HepG2 (cell line): Measurements from ENCODE around the gene FLYWCH1. TPM values are rescaled to one million over a fixed set of nuclear protein-coding genes. Genes with fewer than 3 reads are reported as not detected.

Experiments used
- ATF7 ChIP-seq, 2 experiments: fragments of 450-650 bp in 1 of 2; sonication (generic) in 1 of 2; formaldehyde crosslinking in 1 of 2; IDR thresholded peaks; 2 replicates each; pipeline versions ENCODE4 v1.4.0 to v1.6.1; 2016 to 2020; ENCODE audit warnings: antibody characterized with exemption in 1 of 2, mild to moderate bottlenecking in 1 of 2, missing genetic modification reagents in 1 of 2
- CBX2 ChIP-seq, 2 experiments: fragments of 200-600 bp in 1 of 2; sonication (generic); formaldehyde crosslinking in 1 of 2; IDR thresholded peaks; 2 replicates each; pipeline versions ENCODE4 v1.7.0 to v1.8.1; 2018 to 2022; ENCODE audit warnings: low read depth in 2 of 2, low read length in 1 of 2, mild to moderate bottlenecking in 1 of 2, missing genetic modification reagents in 1 of 2
- FLYWCH1 ChIP-seq: sonication (generic); formaldehyde crosslinking; IDR thresholded peaks from 2 replicates; pipeline ENCODE4 v1.8.1; 2023; ENCODE audit warnings: mild to moderate bottlenecking, missing genetic modification reagents
- GATA4 ChIP-seq: sonication (generic); IDR thresholded peaks from 2 replicates; pipeline ENCODE4 v1.6.1; 2016; ENCODE audit warnings: antibody characterized with exemption, low read depth, borderline replicate concordance
- POLR2AphosphoS5 ChIP-seq: IDR thresholded peaks from 2 replicates; pipeline ENCODE4 v1.6.1; 2012; ENCODE audit warnings: low read depth, low read length
- SKI ChIP-seq: fragments of 450-650 bp; IDR thresholded peaks from one replicate; pipeline ENCODE4 v1.6.1; 2018; ENCODE audit warnings: mild to moderate bottlenecking; ENCODE audit not compliant: partially characterized antibody
- SMARCC2 ChIP-seq: fragments of 450-650 bp; IDR thresholded peaks from 2 replicates; pipeline ENCODE4 v1.6.1; 2017; ENCODE audit warnings: antibody characterized with exemption, mild to moderate bottlenecking
- ZFX ChIP-seq: sonication (generic); formaldehyde crosslinking; IDR thresholded peaks from 2 replicates; pipeline ENCODE4 v1.4.0; 2020; ENCODE audit warnings: mild to moderate bottlenecking, low read depth, missing genetic modification reagents, moderate library complexity
- ZKSCAN8 ChIP-seq: IDR thresholded peaks from 2 replicates; pipeline ENCODE4 v1.6.1; 2016; ENCODE audit warnings: borderline replicate concordance, missing genetic modification reagents, missing compliant biosample characterization
- ZNF121 ChIP-seq: sonication (generic); formaldehyde crosslinking; IDR thresholded peaks from 2 replicates; pipeline ENCODE4 v1.5.0; 2020; ENCODE audit warnings: mild to moderate bottlenecking, missing genetic modification reagents
- ZNF143 ChIP-seq: sonication (generic); formaldehyde crosslinking; IDR thresholded peaks from 2 replicates; pipeline ENCODE4 v1.4.0; 2020; ENCODE audit warnings: missing genetic modification reagents
- polyA plus RNA-seq, 8 experiments: library from polyadenylated mRNA; depleted of rRNA in 3 of 8; stranded (reverse) in 7 of 8; unstranded in 1 of 8; fragments of >200 nt; fragmentation: Illumina TruSeq in 4 of 8; extraction: Trizol in 4 of 8; gene quantifications; 2 replicates each; pipeline versions ENCODE4 v1.2.1 to v1.2.3, GENCODE V29; 2011 to 2016; ENCODE audit warnings: low read depth in 4 of 8, missing spikeins in 1 of 8, mixed read lengths in 1 of 8; ENCODE audit not compliant: insufficient read depth in 1 of 8
- total RNA-seq, 5 experiments: library from RNA; depleted of rRNA; stranded (reverse); fragments of >200 nt; fragmentation: Illumina TruSeq; extraction: Trizol; gene quantifications; 2 replicates each; pipeline ENCODE4 v1.2.3, GENCODE V29; 2016; ENCODE audit warnings: low read depth in 1 of 5
- TF ChIP-seq, protein P1 (sequence below): sonication (generic); formaldehyde crosslinking; IDR thresholded peaks from 2 replicates; pipeline ENCODE4 v1.4.0; 2020; ENCODE audit warnings: missing genetic modification reagents, borderline replicate concordance
- TF ChIP-seq, protein P2 (sequence below): sonication (generic); formaldehyde crosslinking; IDR thresholded peaks from 2 replicates; pipeline ENCODE4 v1.4.0; 2020; ENCODE audit warnings: mild to moderate bottlenecking, missing genetic modification reagents
- TF ChIP-seq, protein P3 (sequence below): sonication (generic); formaldehyde crosslinking; IDR thresholded peaks from 2 replicates; pipeline ENCODE4 v1.4.0; 2020; ENCODE audit warnings: mild to moderate bottlenecking, missing genetic modification reagents
- TF ChIP-seq, protein P4 (sequence below): sonication (generic); formaldehyde crosslinking; IDR thresholded peaks from 2 replicates; pipeline ENCODE4 v1.4.0; 2020; ENCODE audit warnings: missing genetic modification reagents; ENCODE audit errors: not compliant biosample characterization
- TF ChIP-seq, protein P5 (sequence below): sonication (generic); formaldehyde crosslinking; IDR thresholded peaks from 2 replicates; pipeline ENCODE4 v1.4.0; 2020; ENCODE audit warnings: missing genetic modification reagents
- TF ChIP-seq, protein P6 (sequence below): IDR thresholded peaks from 2 replicates; pipeline ENCODE4 v1.6.1; 2016; ENCODE audit warnings: low read depth, control low read depth

The FLYWCH1 gene
- total and polyA plus RNA-seq, 2 of the 13 experiments (the other 11 are each of a cell fraction or from before 2014, with no cell fraction given) = 7.3 to 12.4 TPM

DNA sequence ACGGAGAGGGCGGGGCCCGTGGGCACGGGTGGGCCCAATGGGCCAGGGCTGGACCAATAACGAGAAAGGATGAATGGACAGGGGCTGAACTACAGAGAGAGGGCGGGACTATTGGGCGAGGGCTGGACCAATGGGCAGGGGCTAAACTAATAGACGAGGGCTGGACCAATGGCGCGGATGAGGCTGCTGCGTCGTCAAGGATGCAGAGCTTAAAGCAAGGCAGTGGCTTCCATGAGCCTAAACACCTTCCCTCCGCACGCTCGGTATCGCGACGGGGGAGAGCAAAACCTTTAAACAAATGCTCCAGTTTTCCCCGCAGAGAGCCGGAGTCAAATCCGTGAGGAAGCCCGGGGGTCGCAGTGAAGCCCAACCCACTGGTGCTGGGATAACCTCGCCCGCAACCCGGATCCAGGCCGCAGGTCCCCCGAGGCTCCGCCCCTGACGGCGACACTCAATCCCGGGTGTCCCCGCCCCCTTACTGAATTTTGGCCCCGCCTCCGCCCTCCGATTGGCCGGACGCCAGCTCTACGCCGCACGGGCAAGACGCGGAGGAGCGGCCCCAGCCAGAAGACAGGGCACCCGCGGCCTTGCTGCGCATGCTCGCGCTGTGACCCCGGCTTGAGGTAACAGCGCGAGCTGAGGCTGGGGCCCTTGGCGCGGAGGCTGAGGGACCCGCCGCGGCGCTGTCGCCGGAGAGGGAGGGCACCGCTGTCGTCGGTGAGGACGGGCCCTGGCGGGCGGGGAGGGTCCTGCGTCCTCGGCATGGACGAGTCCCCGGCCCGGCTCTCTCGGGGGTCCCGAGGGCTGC, 28.9 kb upstream of the FLYWCH1 start, which contains the start of gene FLYWCH2 (continued):
- TF ChIP-seq, protein P1, sequence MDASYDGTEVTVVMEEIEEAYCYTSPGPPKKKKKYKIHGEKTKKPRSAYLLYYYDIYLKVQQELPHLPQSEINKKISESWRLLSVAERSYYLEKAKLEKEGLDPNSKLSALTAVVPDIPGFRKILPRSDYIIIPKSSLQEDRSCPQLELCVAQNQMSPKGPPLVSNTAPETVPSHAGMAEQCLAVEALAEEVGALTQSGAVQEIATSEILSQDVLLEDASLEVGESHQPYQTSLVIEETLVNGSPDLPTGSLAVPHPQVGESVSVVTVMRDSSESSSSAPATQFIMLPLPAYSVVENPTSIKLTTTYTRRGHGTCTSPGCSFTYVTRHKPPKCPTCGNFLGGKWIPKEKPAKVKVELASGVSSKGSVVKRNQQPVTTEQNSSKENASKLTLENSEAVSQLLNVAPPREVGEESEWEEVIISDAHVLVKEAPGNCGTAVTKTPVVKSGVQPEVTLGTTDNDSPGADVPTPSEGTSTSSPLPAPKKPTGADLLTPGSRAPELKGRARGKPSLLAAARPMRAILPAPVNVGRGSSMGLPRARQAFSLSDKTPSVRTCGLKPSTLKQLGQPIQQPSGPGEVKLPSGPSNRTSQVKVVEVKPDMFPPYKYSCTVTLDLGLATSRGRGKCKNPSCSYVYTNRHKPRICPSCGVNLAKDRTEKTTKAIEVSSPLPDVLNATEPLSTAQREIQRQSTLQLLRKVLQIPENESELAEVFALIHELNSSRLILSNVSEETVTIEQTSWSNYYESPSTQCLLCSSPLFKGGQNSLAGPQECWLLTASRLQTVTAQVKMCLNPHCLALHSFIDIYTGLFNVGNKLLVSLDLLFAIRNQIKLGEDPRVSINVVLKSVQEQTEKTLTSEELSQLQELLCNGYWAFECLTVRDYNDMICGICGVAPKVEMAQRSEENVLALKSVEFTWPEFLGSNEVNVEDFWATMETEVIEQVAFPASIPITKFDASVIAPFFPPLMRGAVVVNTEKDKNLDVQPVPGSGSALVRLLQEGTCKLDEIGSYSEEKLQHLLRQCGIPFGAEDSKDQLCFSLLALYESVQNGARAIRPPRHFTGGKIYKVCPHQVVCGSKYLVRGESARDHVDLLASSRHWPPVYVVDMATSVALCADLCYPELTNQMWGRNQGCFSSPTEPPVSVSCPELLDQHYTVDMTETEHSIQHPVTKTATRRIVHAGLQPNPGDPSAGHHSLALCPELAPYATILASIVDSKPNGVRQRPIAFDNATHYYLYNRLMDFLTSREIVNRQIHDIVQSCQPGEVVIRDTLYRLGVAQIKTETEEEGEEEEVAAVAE (CRISPR knock-in tag) = peak; percentile 97
- TF ChIP-seq, protein P2, sequence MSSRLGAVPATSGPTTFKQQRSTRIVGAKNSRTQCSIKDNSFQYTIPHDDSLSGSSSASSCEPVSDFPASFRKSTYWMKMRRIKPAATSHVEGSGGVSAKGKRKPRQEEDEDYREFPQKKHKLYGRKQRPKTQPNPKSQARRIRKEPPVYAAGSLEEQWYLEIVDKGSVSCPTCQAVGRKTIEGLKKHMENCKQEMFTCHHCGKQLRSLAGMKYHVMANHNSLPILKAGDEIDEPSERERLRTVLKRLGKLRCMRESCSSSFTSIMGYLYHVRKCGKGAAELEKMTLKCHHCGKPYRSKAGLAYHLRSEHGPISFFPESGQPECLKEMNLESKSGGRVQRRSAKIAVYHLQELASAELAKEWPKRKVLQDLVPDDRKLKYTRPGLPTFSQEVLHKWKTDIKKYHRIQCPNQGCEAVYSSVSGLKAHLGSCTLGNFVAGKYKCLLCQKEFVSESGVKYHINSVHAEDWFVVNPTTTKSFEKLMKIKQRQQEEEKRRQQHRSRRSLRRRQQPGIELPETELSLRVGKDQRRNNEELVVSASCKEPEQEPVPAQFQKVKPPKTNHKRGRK = no peak
- TF ChIP-seq SKI (peak; percentile 25), FLYWCH1 (CRISPR knock-in tag) (no peak), GATA4 (no peak), ATF7 (IDR thresholded peaks at IDR 0.05) (no peak), ATF7 (CRISPR knock-in tag; IDR thresholded peaks at IDR 0.05) (0 out of 2 replicates have a peak, but pooled peaks have one; percentile 47), ZNF121 (CRISPR knock-in tag) (0 out of 2 replicates have a peak, but pooled peaks have one; percentile 7), ZKSCAN8 (CRISPR knock-in tag) (no peak), ZFX (CRISPR knock-in tag) (peak; percentile 89), POLR2AphosphoS5 (peak; percentile 49), SMARCC2 (no peak), CBX2 (IDR thresholded peaks at IDR 0.05; ENCODE audit: low read depth, low read length) (no peak), CBX2 (CRISPR knock-in tag; IDR thresholded peaks at IDR 0.05; ENCODE audit: low read depth) (no peak), ZNF143 (CRISPR knock-in tag) (no peak; the same call in 1 of the 2 replicates)
- TF ChIP-seq, protein P3, sequence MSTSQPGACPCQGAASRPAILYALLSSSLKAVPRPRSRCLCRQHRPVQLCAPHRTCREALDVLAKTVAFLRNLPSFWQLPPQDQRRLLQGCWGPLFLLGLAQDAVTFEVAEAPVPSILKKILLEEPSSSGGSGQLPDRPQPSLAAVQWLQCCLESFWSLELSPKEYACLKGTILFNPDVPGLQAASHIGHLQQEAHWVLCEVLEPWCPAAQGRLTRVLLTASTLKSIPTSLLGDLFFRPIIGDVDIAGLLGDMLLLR (CRISPR knock-in tag) = no peak
- TF ChIP-seq, protein P4, sequence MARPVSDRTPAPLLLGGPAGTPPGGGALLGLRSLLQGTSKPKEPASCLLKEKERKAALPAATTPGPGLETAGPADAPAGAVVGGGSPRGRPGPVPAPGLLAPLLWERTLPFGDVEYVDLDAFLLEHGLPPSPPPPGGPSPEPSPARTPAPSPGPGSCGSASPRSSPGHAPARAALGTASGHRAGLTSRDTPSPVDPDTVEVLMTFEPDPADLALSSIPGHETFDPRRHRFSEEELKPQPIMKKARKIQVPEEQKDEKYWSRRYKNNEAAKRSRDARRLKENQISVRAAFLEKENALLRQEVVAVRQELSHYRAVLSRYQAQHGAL (CRISPR knock-in tag) = no peak
- TF ChIP-seq, protein P5, sequence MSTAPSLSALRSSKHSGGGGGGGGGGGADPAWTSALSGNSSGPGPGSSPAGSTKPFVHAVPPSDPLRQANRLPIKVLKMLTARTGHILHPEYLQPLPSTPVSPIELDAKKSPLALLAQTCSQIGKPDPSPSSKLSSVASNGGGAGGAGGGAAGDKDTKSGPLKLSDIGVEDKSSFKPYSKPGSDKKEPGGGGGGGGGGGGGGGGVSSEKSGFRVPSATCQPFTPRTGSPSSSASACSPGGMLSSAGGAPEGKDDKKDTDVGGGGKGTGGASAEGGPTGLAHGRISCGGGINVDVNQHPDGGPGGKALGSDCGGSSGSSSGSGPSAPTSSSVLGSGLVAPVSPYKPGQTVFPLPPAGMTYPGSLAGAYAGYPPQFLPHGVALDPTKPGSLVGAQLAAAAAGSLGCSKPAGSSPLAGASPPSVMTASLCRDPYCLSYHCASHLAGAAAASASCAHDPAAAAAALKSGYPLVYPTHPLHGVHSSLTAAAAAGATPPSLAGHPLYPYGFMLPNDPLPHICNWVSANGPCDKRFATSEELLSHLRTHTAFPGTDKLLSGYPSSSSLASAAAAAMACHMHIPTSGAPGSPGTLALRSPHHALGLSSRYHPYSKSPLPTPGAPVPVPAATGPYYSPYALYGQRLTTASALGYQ (CRISPR knock-in tag) = no peak
- TF ChIP-seq, protein P6, sequence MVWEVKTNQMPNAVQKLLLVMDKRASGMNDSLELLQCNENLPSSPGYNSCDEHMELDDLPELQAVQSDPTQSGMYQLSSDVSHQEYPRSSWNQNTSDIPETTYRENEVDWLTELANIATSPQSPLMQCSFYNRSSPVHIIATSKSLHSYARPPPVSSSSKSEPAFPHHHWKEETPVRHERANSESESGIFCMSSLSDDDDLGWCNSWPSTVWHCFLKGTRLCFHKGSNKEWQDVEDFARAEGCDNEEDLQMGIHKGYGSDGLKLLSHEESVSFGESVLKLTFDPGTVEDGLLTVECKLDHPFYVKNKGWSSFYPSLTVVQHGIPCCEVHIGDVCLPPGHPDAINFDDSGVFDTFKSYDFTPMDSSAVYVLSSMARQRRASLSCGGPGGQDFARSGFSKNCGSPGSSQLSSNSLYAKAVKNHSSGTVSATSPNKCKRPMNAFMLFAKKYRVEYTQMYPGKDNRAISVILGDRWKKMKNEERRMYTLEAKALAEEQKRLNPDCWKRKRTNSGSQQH = no peak
